Posterior vena cava (tissue), 2 donors: ENCODE measurements around the gene CST1. TPM values are rescaled to one million over a fixed set of nuclear protein-coding genes. Genes with fewer than 3 reads are reported as not detected.
"Not testable (repeated sequence)": the region's sequence is repeated elsewhere in the genome, so short reads cannot be mapped to it uniquely, and the experiment has no call there.

ENCODE experiments used
- DNase-seq: peaks from one replicate; pipeline ENCODE4 v3.0.0-alpha.2; 2020; ENCODE audit warnings: low spot score
- intact Hi-C, 2 donors: fragments of 100-400 bp; cut with DNase I; formaldehyde crosslinking; loops; one replicate each; pipeline versions ENCODE4 v1.14.1 to v1.14.2; 2022 to 2023
- long read RNA-seq, 2 donors: library from polyadenylated mRNA; unstranded; transcript quantifications; one replicate each; pipeline ENCODE4 v2.0.0, GENCODE V29; 2020 to 2021
- total RNA-seq, 2 donors: library from RNA; stranded (reverse); fragmentation: NEBNext Ultra II Directional; extraction: Animal tissue kit (Norgen Biotek cat#: 25700); gene quantifications; one replicate each; pipeline ENCODE4 v1.2.1, GENCODE V29; 2021
- donor health status: DM: yes; HTN: yes; CAD: no.
- donor health status: DM: yes; HTN: yes; CAD: no.

The CST1 gene, protein sequence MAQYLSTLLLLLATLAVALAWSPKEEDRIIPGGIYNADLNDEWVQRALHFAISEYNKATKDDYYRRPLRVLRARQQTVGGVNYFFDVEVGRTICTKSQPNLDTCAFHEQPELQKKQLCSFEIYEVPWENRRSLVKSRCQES
- not detected for total RNA-seq
- long read RNA-seq, donor 1: 0 reads
- long read RNA-seq, donor 2: 0 reads

DNA sequence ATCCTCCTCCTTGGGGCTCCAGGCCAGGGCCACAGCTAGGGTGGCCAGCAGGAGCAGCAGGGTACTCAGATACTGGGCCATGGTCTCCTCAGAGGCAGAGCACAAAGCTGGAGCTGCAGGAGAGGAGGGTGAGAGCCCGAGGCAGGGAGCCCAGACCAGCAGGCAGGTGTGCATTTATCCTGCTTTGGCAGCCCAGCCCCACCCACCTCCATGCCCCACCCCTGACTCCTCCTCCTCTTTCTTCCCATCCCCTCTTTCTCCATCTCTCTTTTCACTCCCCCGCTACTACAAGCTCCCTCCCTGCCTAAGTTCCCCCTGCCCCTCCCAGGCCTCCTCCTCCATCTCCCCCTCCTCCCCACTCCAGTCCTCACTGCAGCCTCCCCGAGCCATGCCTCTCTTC, at the start of gene CST1:
Gene CST1 (minus strand): TSS at position 150 of the 400 bp plus-strand sequence. CDS start 69 bp downstream, at position 81.
- DNase-seq, intact Hi-C loops: not testable (repeated sequence)

DNA sequence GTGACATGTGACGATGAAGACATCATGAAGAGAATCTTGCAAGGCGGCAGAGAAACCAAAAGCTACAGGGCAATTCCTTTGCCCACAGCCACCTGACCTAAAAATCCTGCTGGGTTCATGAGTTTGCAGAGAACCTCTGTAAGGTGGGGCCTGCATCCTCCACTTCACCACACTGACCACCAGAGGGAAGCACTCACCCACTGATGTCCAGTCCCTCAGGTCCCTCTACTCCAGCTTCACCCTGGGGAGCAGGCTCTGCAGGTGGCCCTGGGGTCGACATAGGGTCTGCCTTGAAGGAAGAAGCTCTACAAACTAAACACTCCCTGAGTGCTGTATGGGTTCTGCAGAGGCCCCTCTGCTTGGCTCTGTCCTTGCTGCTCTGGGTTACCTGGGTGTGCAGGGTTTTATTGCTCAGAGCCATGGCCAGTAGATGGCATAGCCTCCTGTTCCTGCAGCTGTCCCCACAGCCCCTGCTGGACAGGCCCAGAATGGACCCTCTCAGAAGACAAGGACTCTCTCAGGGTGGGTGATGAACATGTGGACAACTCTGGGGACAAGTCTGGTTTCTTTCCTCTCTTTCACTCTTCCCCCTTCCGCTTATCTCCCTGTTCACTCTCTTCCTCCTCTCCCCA, 48.6 kb upstream of the CST1 start:
- intact Hi-C loops, DNase-seq: not testable (repeated sequence)

DNA sequence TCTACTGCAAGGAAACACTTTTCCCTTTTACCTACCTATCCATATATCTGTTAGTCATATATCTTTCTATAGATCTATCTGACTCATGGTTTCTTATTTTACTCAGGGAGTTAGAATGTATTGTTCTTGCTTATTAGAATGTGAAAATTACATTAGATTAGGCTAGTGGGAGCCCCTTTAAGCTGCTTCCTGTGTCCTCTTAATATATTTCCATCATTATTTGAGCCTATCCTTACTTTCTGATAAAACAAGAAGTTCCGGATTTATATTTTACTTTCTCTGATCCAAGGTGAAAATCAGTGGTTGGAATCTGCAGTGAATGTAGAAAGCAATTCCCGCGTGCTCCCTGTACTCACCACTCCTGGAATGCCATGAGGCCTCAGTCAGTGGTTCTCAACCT, 44.8 kb upstream of the CST1 start:
- intact Hi-C loops: no loop called here

DNA sequence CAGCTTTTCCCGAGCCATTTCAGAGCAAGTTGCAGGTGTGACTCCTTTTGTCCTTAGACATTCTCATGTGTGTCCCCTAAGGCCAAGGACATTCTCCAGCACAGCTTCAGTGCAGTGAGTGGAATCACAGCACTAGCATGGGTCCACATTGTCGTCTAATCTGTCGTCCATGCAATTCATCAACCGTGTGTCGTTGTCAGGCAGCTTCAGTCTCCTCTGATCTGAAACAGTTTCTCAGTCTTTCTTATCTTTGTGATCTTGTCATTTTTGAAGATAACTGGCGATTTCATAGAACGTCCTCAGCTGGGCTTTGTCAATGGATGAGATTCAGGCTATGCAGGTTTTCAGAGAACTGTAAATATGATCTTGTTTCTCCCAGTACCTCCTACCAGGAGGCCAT, 44.1 kb upstream of the CST1 start:
- DNase-seq: no peak
- intact Hi-C loops: no loop called here

More for the DNA sequence above, 44.8 kb upstream of the CST1 start:
- no peak for DNase-seq

DNA sequence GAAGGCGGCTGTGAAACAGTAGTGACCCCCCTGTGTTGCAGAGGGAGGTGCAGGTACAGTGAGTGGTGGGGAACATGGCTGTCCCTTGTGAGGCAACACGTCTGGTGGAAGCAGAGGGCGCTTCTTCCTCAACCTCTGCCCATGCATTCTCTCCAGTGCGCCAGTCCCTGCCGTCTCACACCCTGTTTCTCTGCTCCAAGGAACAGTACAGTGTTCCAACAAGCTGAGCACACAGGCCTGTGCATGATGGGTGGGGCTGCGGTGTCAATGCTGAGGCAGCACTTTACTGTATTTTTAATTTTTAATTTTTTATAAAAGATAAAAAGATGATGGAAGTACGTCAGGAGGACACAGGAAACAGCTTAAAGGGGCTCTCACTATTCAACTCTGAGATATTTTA, 43.3 kb upstream of the CST1 start:
- intact Hi-C loops: no loop called here
- DNase-seq: no peak

DNA sequence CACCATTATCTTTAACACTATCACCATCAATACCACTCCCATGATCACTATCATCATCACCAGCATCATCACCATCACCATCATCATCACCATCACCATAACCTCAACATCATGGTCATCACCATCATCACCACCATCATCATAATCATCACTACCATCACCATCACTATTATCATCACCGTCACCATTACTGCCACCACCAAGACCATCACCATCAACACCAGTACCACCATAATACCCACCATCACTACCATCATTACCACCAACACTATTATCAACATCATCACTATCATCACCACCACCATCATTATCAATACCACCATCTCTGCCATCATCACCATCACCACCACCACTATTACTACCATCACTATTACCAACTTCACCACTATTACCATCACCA, 32.7 kb upstream of the CST1 start:
- no peak for DNase-seq
- intact Hi-C loops: no loop called here

DNA sequence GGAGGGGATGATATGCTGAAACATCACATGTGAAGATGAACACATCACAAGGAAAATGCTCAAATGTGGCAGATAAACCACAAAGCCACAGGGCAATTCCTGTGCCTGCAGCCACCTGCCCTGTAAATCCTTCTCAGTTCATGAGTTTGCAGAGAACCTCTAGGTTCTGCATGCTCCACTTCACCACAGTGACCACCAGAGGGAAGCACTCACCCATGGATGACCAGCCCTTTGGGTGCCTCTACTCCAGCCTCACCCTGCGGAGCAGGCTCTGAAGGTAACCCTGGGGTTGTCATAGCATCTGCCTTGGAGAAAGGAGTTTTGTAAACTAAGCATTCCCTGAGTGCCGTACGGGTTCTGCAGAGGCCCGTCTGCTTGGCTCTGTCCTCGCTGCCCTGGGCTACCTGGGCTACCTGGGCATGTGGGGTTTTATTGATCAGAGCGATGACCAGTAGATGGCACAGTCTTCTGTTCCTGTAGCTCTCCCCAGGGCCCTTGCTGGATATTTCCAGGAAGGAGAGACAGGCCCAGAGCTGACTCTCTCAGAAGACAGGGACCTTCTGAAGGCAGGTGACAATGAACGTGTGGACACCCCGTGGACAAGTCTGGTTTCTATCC, 31.7 kb upstream of the CST1 start:
- no peak for DNase-seq

DNA sequence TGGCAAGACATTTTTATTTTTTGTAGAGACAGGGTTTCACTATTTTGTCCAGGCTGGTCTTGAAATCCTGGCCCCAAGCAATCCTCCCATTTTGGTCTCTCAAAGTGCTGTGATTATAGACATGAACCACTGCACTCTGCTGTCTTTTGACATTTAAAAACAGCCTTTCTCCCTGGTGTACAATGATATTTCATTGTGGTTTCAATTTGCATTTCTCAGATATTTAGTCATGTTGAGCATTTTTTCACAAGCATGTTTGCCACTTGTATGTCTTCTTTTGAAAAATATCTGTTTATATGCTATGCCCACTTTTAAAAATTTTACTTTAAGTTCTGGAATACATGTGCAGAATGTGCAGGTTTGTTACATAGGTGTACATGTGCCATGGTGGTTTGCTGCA, 27.9 kb upstream of the CST1 start:
- intact Hi-C loops, DNase-seq: not testable (repeated sequence)

More for the DNA sequence above, 31.7 kb upstream of the CST1 start:
- intact Hi-C loops: no loop called here

DNA sequence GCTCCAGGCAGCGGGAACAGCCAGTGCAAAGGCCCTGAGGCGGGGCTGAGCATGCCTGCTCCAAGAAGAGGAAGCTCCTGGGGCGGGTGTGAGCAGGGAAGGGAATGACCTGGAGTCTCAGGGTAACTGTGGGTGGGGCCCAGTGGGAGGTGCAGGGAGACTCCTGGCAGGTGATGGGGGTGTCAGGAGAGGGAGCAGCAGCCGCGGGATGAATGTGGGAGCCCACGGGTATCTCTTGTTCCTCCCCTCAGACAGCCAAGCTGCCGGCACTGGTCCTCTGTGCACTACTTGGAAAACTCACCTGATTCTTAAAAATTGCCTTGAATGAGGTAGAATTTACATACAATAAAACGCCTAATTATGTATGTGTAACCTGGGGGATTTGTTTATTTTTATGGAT, 26.6 kb upstream of the CST1 start:
- intact Hi-C loops, DNase-seq: not testable (repeated sequence)

DNA sequence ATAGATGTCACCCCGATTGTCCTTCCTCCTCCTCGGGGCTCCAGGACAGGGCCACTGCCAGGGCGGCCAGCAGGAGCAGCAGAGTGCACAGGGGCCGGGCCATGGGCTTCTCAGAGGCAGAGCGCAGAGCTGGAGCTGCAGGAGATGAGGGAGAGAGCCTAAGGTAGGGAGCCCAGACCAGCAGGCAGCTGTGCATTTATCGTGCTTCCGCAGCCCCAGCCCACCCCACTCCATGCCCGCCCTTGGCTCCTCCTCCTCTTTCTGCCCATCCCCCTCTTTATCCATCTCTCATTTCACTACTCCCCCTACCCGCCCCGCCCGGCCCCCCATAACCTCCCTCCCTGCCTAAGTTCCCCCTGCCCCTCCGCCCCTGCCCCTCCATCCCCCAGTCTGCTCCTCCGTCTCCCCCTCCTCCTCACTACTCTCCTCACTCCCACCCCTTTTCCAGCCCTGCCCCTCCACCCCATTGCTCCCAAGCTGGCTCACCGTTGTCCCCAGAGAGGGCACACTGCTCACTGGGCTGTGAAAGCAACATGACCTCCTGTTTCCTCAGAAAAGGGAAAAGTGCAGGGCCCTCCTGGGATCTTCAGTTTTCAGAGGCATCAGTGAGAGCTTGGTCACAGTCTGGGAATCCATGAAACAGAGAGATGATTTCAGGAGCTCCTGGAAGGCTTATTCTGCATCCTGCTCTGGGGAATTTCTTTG, 25.5 kb upstream of the CST1 start:
- DNase-seq: no peak
- intact Hi-C loops: no loop called here

DNA sequence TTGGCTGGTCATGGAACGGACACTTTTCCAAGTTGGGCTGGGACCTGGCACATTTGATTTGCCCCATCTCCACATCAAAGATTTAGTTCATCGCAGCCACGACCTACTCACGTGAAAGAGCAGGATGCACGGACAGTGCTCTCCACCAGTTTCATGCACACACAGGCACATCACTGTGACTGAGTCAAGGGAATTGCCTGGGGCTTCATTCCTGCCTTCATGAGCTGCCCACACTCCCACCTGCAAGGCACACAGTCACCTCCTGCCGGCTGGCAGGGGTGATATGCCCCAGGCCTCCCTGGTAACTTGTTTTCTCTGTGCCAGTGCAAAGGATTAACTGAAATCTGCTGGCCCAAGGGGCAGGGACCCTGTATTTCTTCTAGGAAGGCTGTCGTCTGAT, 23.3 kb upstream of the CST1 start:
- intact Hi-C loops: no loop called here
- DNase-seq: no peak

DNA sequence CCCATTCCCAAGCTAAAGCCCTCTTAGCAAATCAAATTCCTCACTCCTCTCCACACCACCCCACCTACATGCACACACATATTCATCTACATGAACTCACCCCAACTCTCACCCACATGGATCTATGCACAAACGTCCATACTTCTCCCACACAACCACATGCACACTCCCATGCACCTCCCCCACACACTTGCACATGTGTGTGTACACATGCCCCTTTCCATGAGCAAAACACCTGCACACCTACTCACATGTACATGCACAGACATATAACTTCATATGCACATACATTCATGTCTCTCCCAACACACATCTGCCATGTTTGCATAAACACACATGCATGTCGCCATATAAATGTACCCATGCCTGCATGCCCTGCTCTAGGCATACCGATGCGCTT, 22.8 kb upstream of the CST1 start:
- DNase-seq: no peak
- intact Hi-C loops: no loop called here

DNA sequence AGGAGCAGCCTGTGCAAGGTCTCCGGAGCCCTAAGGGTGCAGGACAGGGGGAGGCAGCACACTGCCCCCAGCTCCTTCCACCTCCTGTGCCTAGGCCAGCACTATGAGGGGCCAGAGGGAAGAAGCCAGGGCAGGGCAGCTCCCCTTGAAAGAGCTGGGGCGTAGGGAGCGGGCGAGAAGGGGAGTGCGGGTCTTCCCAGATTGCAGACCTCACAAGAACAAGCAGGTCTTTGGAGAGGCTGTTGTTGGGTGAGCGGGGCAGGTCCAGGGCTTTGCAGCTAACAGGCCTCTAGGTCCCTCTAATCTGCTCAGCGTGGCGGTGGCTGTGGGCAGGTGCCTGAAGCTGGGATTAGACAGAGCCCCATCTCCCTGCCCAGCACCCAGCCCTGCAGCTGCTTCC, 22.4 kb upstream of the CST1 start:
- no peak for DNase-seq
- intact Hi-C loops: no loop called here

DNA sequence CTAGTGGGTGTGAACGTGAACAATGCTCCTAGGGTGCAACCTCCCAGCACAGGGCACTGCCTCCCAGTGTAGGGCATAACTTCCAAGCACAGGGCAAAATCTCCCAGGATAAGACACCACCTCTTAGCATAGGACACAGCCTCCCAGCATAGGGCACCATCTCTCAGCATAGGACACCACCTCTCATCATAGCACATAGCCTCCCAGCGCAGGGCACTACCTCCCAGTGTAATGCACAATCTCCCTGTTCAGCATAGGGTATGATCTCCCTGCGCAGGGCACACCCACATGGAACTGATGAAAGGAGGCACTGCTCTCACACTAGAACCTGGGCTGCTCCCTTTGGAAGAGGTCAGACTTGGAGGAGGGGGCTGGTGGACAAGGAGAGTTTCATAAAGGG, 21.3 kb upstream of the CST1 start:
- intact Hi-C loops: no loop called here
- no peak for DNase-seq

DNA sequence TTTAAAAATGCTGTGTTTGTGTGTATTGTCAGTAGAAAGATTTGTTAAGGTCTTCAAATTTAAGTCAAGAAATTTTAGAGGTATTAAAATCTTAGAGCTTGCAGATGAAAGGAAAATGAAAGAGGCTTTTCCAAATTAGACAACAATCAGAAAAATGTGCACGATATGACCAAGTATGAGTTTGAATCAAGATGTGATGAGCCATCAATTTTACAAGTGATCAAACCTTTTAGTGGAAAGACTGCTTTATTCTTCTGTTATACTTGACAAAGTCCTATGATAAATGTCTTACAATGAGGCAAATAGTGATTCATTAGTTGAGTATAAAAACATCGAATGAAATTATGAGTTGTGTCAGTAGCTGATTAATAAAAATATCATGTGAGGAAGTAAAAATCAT, 19.6 kb upstream of the CST1 start:
- intact Hi-C loops: no loop called here

DNA sequence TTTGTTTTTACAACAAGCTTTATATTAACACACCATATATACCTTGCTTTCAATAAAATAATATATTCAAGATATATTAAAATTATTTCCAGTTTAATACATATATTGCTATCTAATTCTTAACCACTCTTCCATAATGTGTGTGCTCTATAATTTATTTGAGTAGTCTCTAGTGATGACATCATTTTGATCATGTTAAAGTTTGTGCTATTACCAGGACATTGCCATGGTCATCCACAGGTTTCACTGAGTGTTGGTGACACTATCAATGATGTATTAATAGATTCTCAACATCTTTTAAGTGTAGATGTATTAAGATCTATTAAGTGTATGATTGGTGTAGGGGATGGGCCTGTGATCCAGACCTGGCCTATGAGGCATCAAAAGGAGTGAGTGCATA, 17.8 kb upstream of the CST1 start:
- intact Hi-C loops: not testable (repeated sequence)

More for the DNA sequence above, 19.6 kb upstream of the CST1 start:
- no peak for DNase-seq

DNA sequence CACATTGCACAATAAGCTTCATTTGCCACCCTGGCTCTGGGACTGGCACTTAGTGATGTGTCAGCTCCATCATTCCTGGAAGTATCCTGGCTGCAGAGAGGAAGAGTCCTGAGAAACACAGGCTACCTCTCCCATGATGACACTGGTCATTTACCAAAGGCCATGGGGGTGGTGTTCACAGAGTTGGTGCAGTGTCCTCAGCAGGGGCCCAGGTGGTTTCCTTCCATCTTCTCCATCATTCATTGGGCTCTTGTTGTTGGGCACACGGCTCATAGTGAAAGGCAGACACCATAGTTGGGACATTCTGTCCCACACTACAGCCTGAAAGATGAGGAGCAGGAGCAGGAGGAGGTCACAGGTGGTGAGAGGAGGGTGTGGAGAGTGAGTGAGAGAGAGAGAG, 15.8 kb upstream of the CST1 start:
- intact Hi-C loops: no loop called here
- no peak for DNase-seq

More for the DNA sequence above, 17.8 kb upstream of the CST1 start:
- not testable (repeated sequence) for DNase-seq

DNA sequence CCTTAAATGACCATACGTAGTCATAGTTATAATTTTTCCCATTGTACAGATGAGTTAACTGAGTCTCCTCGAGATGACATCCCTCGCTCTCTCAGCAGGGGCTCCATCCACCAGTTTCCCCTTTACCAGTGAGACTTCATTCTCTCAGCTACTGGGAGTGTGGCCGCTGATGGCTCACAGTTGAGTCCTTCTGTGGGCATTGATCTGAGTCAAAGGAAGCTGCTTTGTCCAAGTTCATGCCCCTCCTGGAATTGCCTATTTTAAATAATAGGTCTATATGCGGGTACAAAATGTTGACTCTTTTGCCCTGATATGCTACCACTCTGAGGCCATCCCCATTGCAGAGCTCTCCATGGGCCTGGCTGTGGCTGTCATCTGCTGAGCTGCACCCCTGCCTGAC, 14.8 kb upstream of the CST1 start:
- DNase-seq: no peak
- intact Hi-C loops: no loop called here

DNA sequence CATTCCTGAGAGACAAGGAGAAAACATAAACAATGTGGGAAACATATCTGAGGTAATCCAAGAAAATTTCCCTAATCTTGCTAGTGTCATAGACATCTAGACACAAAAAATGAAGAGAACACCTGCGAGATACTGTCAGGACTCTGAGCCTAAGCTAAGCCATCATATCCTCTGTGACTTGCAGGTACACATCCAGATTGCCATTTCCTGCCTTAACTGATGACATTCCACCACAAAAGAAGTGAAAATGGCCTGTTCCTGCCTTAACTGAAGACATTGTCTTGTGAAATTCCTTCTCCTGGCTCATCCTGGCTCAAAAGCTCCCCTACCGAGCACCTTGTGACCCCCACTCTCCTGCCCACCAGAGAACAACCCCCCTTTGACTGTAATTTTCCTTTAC, 13.9 kb upstream of the CST1 start:
- DNase-seq, intact Hi-C loops: not testable (repeated sequence)

DNA sequence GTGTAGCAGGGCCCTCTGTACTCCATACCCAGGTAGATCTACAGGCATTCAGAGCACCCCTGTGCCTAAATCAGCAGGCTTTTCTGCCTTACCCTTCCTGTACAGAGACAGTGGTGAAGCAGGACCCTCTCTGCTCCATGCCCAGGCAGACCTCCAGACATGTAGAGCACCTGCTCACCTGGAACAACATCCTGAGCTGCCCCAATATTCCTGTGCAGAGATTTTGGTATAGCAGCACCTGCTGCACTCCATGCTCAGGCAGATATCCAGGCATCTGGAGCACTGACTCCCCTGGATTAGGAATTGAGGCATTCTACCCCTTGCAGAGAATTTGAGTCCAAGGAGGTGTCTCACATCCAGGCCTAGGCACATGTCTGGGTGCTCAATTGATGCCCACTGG, 12.6 kb upstream of the CST1 start:
- no peak for DNase-seq
- intact Hi-C loops: no loop called here
